ENCODE measurements around the gene STIL. TPM values are rescaled to one million over a fixed set of nuclear protein-coding genes. Genes with fewer than 3 reads are reported as not detected.

STIL gene
- total and polyA plus RNA-seq, 2 donors (not counting 3 experiments of a cell fraction or from before 2014, with no cell fraction given), result 10.3 to 28.1 TPM

DNA sequence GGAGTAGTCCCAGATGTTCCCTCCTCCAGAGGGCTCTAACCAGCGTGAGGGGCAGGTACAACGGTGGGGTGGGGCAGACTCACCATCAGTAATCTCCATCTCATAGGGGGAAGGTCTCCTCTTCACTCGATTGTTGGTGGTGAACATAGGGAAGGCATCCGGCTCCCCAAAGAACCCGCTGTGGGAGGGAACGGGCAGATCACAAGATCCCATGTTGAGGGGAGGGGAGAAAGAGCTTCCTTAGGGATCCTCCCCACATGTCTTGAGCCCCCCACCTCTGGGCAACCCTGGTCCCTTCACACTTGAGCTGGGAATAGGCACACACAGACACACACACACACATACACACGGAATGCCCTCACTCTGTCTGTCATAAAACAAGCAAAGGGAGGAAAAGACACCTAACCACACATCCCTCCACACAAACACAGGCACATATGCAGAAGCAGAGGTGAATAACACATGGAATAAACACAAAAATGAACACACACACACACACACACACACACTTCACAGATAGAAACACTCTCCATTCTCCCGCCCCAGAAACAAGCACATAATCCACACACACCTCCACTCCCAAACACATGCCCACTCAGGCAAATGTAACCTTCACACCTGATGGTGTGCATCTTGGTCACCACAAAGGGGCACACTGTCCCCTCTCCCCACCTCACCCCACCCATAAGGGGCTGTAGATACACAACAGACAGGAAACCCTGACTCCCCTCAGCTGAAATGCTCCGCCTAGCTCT is 89.8 kb downstream of the STIL start:
- no peak for DNase-seq (ENCODE audit: low read depth, low spot score)
- Histone ChIP-seq H3K9ac (replicated peaks; ENCODE audit: extremely low read depth, insufficient read depth, low read length) (no peak overlapping the region), H3K4me1 (ENCODE audit: control insufficient read depth, extremely low read depth, insufficient read depth, low read length) (peaks cover 37% of the 10 kb centered on the region), H3K4me2 (ENCODE audit: insufficient read depth, low read length) (no peak overlapping the region), H3K27me3 (ENCODE audit: control insufficient read depth in 2 of 2, insufficient read depth in 2 of 2, low read length in 2 of 2) (no peaks in the 10 kb centered on the region), H3K4me3 (replicated peaks in 1 of 3; ENCODE audit: insufficient read depth in 1 of 3, low read depth in 1 of 3, low read length in 3 of 3) (no peak overlapping the region), H4K20me1 (replicated peaks; ENCODE audit: control insufficient read depth, extremely low read depth, insufficient read depth, low read length) (no peaks in the 10 kb centered on the region), H3K27ac (ENCODE audit: insufficient read depth, low read depth, low read length) (no peak overlapping the region), H3K9me1 (replicated peaks; ENCODE audit: control insufficient read depth, extremely low read depth, insufficient read depth, low read length) (no peaks in the 10 kb centered on the region), H2AFZ (ENCODE audit: low read depth, low read length) (no peak overlapping the region), H3K36me3 (ENCODE audit: control insufficient read depth in 2 of 2, extremely low read depth in 1 of 2, insufficient read depth in 2 of 2, low read length in 2 of 2) (peaks cover 6 to 45% of the 10 kb centered on the region in 2 experiments), H3K9me3 (replicated peaks; ENCODE audit: control insufficient read depth, insufficient read depth, low read length) (no peaks in the 10 kb centered on the region), H3K79me2 (ENCODE audit: control insufficient read depth, insufficient read depth, low read length) (peaks cover 47% of the 10 kb centered on the region)
- intact Hi-C loops (cut with micrococcal nuclease) (no loop called here), dilution Hi-C loops (cut with MboI; ENCODE audit: extremely low pct_ligation_motif_present, low sequenced_read_pairs) (no loop called here)
- BruUV-seq (replicated peaks), result no TSS peak
- ChIA-PET CTCF (interaction anchor here (5.9 to 7.0 kb wide), 2 partner anchors 31 to 39 kb away, joined by 54 to 76 read pairs; no protein-coding TSS in a partner anchor), POLR2A (no interaction called here)
- FAIRE-seq, result peak; percentile 66
- no peak for TF ChIP-seq MAX (IDR thresholded peaks at IDR 0.05; ENCODE audit: insufficient read depth, insufficient read length)
- no peak for TF ChIP-seq POLR2AphosphoS5 (IDR thresholded peaks at IDR 0.05; ENCODE audit: insufficient read depth, low read depth, low read length)
- TF ChIP-seq EZH2 (IDR thresholded peaks at IDR 0.05; ENCODE audit: borderline replicate concordance, low read depth, low read length, severe bottlenecking), result no peak

DNA sequence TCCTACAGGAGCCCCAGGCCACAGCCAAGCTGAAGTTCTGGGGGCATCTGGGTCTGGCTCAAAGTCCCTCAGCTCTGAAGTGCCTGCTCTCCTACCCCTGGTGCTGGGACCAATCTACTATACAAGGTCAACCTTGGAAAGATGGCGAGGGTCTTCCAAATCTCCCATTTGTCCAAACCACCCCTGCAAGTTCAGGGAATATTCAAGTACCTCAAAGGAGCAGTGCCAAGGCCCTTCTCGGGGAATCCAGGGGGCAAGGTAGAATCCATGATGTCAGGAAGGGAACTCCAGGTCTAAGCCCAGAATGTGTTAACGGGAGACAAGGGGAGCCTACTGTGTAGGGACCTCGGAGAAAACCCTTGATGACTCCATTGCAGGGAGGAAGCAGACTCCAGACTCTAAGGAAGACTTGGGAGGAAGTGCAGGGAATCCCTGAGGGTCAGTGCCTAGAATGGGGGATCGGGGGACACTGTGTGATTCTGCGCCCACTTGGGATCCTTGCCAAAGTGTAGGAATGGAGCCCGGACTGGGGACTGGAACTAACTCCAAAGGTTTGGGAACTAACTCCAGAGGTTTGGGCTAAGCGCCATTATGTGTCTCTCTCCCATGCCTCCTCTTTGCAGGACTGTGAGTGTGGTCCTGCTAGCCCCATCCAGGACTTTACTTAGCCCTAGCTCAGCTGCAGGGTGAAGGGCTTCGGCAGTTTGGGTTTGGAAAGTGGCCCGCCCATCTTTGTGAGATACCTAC is 90.6 kb downstream of the STIL start:
- POLR2A ChIA-PET, result no interaction called here
- TF ChIP-seq EZH2 (IDR thresholded peaks at IDR 0.05; ENCODE audit: borderline replicate concordance, low read depth, low read length, severe bottlenecking), result no peak
- no peak for TF ChIP-seq FOS (IDR thresholded peaks at IDR 0.05; ENCODE audit: borderline replicate concordance, insufficient read depth, low read length)
- no peak for TF ChIP-seq POLR2A (IDR thresholded peaks at IDR 0.05; ENCODE audit: low read depth, low read length)
- no peak for TF ChIP-seq POLR2AphosphoS5 (IDR thresholded peaks at IDR 0.05; ENCODE audit: insufficient read depth, low read depth, low read length)
- no peak for TF ChIP-seq GATA2 (IDR thresholded peaks at IDR 0.05; ENCODE audit: insufficient read depth, insufficient read length, low read depth, low read length)
- no peak for TF ChIP-seq CTCF (IDR thresholded peaks at IDR 0.05; ENCODE audit: extremely low read depth in 1 of 2, insufficient read depth in 1 of 2, low read depth in 1 of 2, low read length in 2 of 2)
- no peak for TF ChIP-seq MAX (IDR thresholded peaks at IDR 0.05; ENCODE audit: insufficient read depth, insufficient read length)
- no peak for TF ChIP-seq MYC (IDR thresholded peaks at IDR 0.05; ENCODE audit: low read depth, low read length)
- no peak for TF ChIP-seq JUN (IDR thresholded peaks at IDR 0.05; ENCODE audit: borderline replicate concordance, insufficient read depth, insufficient read length, low read depth)
- Histone ChIP-seq H3K4me2 (ENCODE audit: insufficient read depth, low read length) (no peak overlapping the region), H3K36me3 (ENCODE audit: control insufficient read depth in 2 of 2, extremely low read depth in 1 of 2, insufficient read depth in 2 of 2, low read length in 2 of 2) (peaks cover 9 to 52% of the 10 kb centered on the region in 2 experiments), H3K4me1 (ENCODE audit: control insufficient read depth, extremely low read depth, insufficient read depth, low read length) (peaks cover 32% of the 10 kb centered on the region), H3K9me3 (replicated peaks; ENCODE audit: control insufficient read depth, insufficient read depth, low read length) (no peaks in the 10 kb centered on the region), H2AFZ (ENCODE audit: low read depth, low read length) (no peak overlapping the region), H3K27ac (ENCODE audit: insufficient read depth, low read depth, low read length) (no peak overlapping the region), H3K9me1 (replicated peaks; ENCODE audit: control insufficient read depth, extremely low read depth, insufficient read depth, low read length) (no peaks in the 10 kb centered on the region), H3K27me3 (ENCODE audit: control insufficient read depth in 2 of 2, insufficient read depth in 2 of 2, low read length in 2 of 2) (no peaks in the 10 kb centered on the region), H3K79me2 (ENCODE audit: control insufficient read depth, insufficient read depth, low read length) (peaks cover 40% of the 10 kb centered on the region), H3K9ac (replicated peaks; ENCODE audit: extremely low read depth, insufficient read depth, low read length) (no peak overlapping the region), H3K4me3 (replicated peaks in 1 of 3; ENCODE audit: insufficient read depth in 1 of 3, low read depth in 1 of 3, low read length in 3 of 3) (no peak overlapping the region), H4K20me1 (replicated peaks; ENCODE audit: control insufficient read depth, extremely low read depth, insufficient read depth, low read length) (no peaks in the 10 kb centered on the region)
- CTCF ChIA-PET, result interaction anchor here (1.5 to 3.3 kb wide), 2 partner anchors 27 to 44 kb away, joined by 5 to 8 read pairs; no protein-coding TSS in a partner anchor
- dilution Hi-C loops (cut with MboI; ENCODE audit: extremely low pct_ligation_motif_present, low sequenced_read_pairs) (no loop called here), intact Hi-C loops (cut with micrococcal nuclease) (no loop called here)
- FAIRE-seq (no peak), DNase-seq (ENCODE audit: low read depth, low spot score) (no peak)
- no TSS peak for BruUV-seq (replicated peaks)
